ENCODE measurements around the gene RABGGTA.

Gene RABGGTA

DNA sequence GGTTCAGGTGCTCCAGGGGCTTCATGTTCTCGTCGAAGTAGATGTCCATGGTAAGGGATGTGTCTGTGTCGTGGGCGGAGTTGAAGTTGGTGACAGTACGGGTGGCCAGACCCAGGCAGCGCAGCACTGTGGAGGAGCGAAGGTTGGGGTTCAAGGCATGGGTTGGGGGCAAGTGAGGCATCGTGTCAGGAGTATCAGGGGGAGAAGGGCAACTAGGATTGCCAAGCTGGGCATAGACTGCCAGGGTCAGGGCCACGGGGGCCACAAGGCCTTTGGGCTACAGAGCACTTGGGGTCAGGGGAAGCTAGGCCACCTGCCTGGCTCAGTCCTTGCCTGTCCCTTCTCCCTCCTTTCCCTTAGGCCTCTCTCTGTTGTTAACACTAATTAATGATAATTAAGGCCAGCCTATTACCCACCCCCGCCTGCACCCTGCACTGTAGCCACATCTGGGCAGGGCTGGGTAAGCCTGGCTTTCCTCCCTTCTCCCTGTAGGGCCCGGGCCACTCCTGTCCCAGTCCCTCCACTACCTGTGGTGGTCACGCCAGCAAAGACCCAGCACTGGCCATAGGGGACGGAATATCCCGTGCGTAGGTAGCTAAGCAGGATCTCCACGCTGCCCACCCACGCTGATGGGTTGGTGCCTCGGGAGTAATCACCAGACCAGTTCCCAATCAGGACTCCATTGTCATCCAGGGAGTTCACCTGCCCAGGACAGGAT, 12.7 kb downstream of the RABGGTA start:
- Histone ChIP-seq H2BK5ac (ENCODE audit: low read depth, low read length, poor library complexity) (no peak overlapping the region), H3K4me3 (ENCODE audit: low read depth, low read length) (no peak overlapping the region), H2BK120ac (ENCODE audit: insufficient read depth, low read length, poor library complexity) (no peak overlapping the region)

DNA sequence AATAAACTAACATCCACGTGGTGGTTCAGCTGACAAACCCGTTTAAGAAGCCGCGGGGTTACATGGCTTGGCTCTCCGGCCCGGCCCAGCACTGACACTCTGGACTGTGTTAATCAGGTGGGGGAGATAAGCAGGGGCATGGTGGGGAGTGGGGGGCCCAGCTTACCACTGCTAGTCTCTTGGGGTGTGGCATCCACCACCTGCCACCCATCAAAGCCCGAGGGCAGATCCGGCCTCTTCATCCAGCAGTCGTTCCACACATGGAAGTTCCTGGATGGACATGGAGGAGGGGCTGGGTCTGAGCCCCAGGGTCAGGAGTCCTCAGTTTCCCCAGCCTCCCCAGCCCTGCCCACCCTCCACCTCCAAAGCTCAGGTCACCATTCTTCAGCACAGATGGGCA, 13.3 kb downstream of the RABGGTA start:
- no peak overlapping the region for H2AFZ ChIP-seq (ENCODE audit: insufficient read depth, low read length, poor library complexity)
- H2BK5ac ChIP-seq (ENCODE audit: low read depth, low read length, poor library complexity), result no peak overlapping the region
- H4K91ac ChIP-seq (ENCODE audit: low read depth, low read length), result no peak overlapping the region
- H3K27ac ChIP-seq (ENCODE audit: low read depth, low read length), result no peak overlapping the region
- no peak overlapping the region for H3K14ac ChIP-seq (ENCODE audit: low read length)
- H3K18ac ChIP-seq (ENCODE audit: low read length), result no peak overlapping the region
- H3K4me3 ChIP-seq (ENCODE audit: low read depth, low read length), result no peak overlapping the region
- peaks cover 54 to 58% of the 10 kb centered on the region in 2 experiments for H3K36me3 ChIP-seq (ENCODE audit: control insufficient read depth in 1 of 2, insufficient read depth in 2 of 2, low read length in 2 of 2)
- no peak overlapping the region for H2AK5ac ChIP-seq (ENCODE audit: low read length)
- H3K9ac ChIP-seq (ENCODE audit: low read length), result no peak overlapping the region
- H2BK120ac ChIP-seq (ENCODE audit: insufficient read depth, low read length, poor library complexity), result no peak overlapping the region
- peaks cover 13% of the 10 kb centered on the region for H3K79me1 ChIP-seq (ENCODE audit: low read length)
- H3K23ac ChIP-seq (ENCODE audit: low read length), result no peak overlapping the region
- peaks cover 6% of the 10 kb centered on the region for H3K79me2 ChIP-seq (ENCODE audit: control insufficient read depth, insufficient read depth, low read length, poor library complexity)
- peaks cover 13 to 19% of the 10 kb centered on the region in 2 experiments for H3K4me1 ChIP-seq (ENCODE audit: control insufficient read depth in 1 of 2, insufficient read depth in 2 of 2, low read length in 2 of 2)
- H2BK12ac ChIP-seq (ENCODE audit: low read length), result no peak overlapping the region
- peaks cover 1% of the 10 kb centered on the region for H3K9me3 ChIP-seq (ENCODE audit: insufficient read depth, low read depth, low read length)
- no peaks in the 10 kb centered on the region for H3K27me3 ChIP-seq (ENCODE audit: insufficient read depth, low read length)
- no peak overlapping the region for H3K4ac ChIP-seq (ENCODE audit: low read depth, low read length)
- H4K12ac ChIP-seq (ENCODE audit: low read depth, low read length), result no peak overlapping the region
- no peak overlapping the region for H3K4me2 ChIP-seq (ENCODE audit: low read length)
- no peak for DNase-seq
- no CpG with 5 or more reads among the region's 9 CpGs for WGBS (ENCODE audit: extremely low coverage, insufficient coverage, insufficient read length)
- no peak overlapping the region for H4K8ac ChIP-seq (ENCODE audit: low read depth, low read length)

More for the DNA sequence above, 12.7 kb downstream of the RABGGTA start:
- H2BK12ac ChIP-seq (ENCODE audit: low read length), result no peak overlapping the region
- no peak overlapping the region for H2AK5ac ChIP-seq (ENCODE audit: low read length)
- no peak overlapping the region for H3K14ac ChIP-seq (ENCODE audit: low read length)
- no peak overlapping the region for H3K23ac ChIP-seq (ENCODE audit: low read length)
- no peak overlapping the region for H3K9ac ChIP-seq (ENCODE audit: low read length)
- peaks cover 1% of the 10 kb centered on the region for H3K9me3 ChIP-seq (ENCODE audit: insufficient read depth, low read depth, low read length)
- H4K8ac ChIP-seq (ENCODE audit: low read depth, low read length), result no peak overlapping the region
- H3K79me2 ChIP-seq (ENCODE audit: control insufficient read depth, insufficient read depth, low read length, poor library complexity), result peaks cover 8% of the 10 kb centered on the region
- no peak overlapping the region for H3K4me2 ChIP-seq (ENCODE audit: low read length)
- H3K18ac ChIP-seq (ENCODE audit: low read length), result no peak overlapping the region
- no CpG with 5 or more reads among the region's 18 CpGs for WGBS (ENCODE audit: extremely low coverage, insufficient coverage, insufficient read length)
- DNase-seq, result no peak
- H3K36me3 ChIP-seq (ENCODE audit: control insufficient read depth in 1 of 2, insufficient read depth in 2 of 2, low read length in 2 of 2), result peaks cover 54 to 55% of the 10 kb centered on the region in 2 experiments
- no peak overlapping the region for H3K4ac ChIP-seq (ENCODE audit: low read depth, low read length)
- H3K27me3 ChIP-seq (ENCODE audit: insufficient read depth, low read length), result no peaks in the 10 kb centered on the region
- peaks cover 18% of the 10 kb centered on the region for H3K79me1 ChIP-seq (ENCODE audit: low read length)
- H4K91ac ChIP-seq (ENCODE audit: low read depth, low read length), result no peak overlapping the region
- H3K4me1 ChIP-seq (ENCODE audit: control insufficient read depth in 1 of 2, insufficient read depth in 2 of 2, low read length in 2 of 2), result peaks cover 17 to 21% of the 10 kb centered on the region in 2 experiments
- no peak overlapping the region for H4K12ac ChIP-seq (ENCODE audit: low read depth, low read length)
- H3K27ac ChIP-seq (ENCODE audit: low read depth, low read length), result no peak overlapping the region
- H2AFZ ChIP-seq (ENCODE audit: insufficient read depth, low read length, poor library complexity), result no peak overlapping the region

- Histone ChIP-seq H3K4me1 (ENCODE audit: control insufficient read depth in 1 of 2, insufficient read depth in 2 of 2, low read length in 2 of 2) (peaks cover 5 to 11% of the 10 kb centered on the region in 2 experiments), H3K9ac (ENCODE audit: low read length) (no peak overlapping the region), H3K9me3 (ENCODE audit: insufficient read depth, low read depth, low read length) (peaks cover 1% of the 10 kb centered on the region), H2BK12ac (ENCODE audit: low read length) (no peak overlapping the region), H2BK5ac (ENCODE audit: low read depth, low read length, poor library complexity) (no peak overlapping the region), H3K14ac (ENCODE audit: low read length) (no peak overlapping the region), H3K79me1 (ENCODE audit: low read length) (peaks cover 5% of the 10 kb centered on the region), H3K27ac (ENCODE audit: low read depth, low read length) (no peak overlapping the region), H2BK120ac (ENCODE audit: insufficient read depth, low read length, poor library complexity) (no peak overlapping the region), H3K18ac (ENCODE audit: low read length) (no peak overlapping the region), H3K36me3 (ENCODE audit: control insufficient read depth in 1 of 2, insufficient read depth in 2 of 2, low read length in 2 of 2) (peaks cover 63 to 68% of the 10 kb centered on the region in 2 experiments), H4K91ac (ENCODE audit: low read depth, low read length) (no peak overlapping the region), H2AK5ac (ENCODE audit: low read length) (no peak overlapping the region), H3K79me2 (ENCODE audit: control insufficient read depth, insufficient read depth, low read length, poor library complexity) (no peaks in the 10 kb centered on the region), H3K4me2 (ENCODE audit: low read length) (no peak overlapping the region), H3K27me3 (ENCODE audit: insufficient read depth, low read length) (no peaks in the 10 kb centered on the region), H2AFZ (ENCODE audit: insufficient read depth, low read length, poor library complexity) (no peak overlapping the region), H4K8ac (ENCODE audit: low read depth, low read length) (no peak overlapping the region), H4K12ac (ENCODE audit: low read depth, low read length) (no peak overlapping the region), H3K4ac (ENCODE audit: low read depth, low read length) (no peak overlapping the region), H3K4me3 (ENCODE audit: low read depth, low read length) (no peak overlapping the region), H3K23ac (ENCODE audit: low read length) (no peak overlapping the region)
- no CpG with 5 or more reads among the region's 4 CpGs for WGBS (ENCODE audit: extremely low coverage, insufficient coverage, insufficient read length)
- no peak for DNase-seq
Measured at GRCh38 chr14:24256960-24257359, 14.4 kb downstream of the RABGGTA start.

DNA sequence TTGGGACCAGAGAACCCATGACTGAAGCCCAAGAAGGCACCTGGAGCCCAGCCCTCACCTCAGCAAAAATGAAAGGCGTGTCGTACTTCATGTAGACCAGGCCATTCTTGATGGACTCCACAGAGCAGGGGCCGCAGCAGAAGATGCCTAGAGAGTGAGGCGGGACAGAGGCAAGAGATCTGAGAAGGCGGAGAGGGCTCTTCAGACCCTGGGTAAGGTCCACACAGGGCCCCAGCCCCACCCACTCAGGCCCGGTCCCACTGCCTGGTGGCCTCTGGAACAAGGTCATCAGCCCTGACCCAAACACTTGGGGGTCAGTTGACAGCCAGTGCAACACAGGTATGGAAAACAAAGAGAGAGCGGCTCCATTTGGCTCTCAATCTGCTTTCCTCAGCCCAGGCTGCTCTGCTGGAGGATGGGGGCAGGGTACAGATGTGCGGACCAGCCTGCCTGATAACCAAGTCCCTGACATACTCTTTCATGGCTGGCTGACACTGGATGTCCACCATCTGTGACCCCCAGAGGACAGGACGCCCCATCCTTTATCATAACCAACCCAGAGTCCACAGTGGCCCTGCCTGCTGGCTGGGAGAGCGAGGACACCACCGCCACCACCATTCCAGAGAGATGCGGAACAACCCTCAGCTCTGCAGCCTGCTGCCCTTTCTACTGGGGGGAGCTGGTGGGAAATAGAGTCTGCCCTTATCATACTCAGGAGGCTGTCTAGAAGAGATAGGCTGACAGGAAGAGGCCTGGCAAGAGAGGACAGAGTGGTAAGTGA, 15.3 kb downstream of the RABGGTA start:
- Histone ChIP-seq H3K79me1 (ENCODE audit: low read length) (peaks cover 3% of the 10 kb centered on the region), H3K79me2 (ENCODE audit: control insufficient read depth, insufficient read depth, low read length, poor library complexity) (no peaks in the 10 kb centered on the region), H3K36me3 (ENCODE audit: control insufficient read depth in 1 of 2, insufficient read depth in 2 of 2, low read length in 2 of 2) (peaks cover 68 to 72% of the 10 kb centered on the region in 2 experiments), H3K18ac (ENCODE audit: low read length) (no peak overlapping the region), H3K23ac (ENCODE audit: low read length) (no peak overlapping the region), H2AFZ (ENCODE audit: insufficient read depth, low read length, poor library complexity) (no peak overlapping the region), H3K4me2 (ENCODE audit: low read length) (no peak overlapping the region), H3K9ac (ENCODE audit: low read length) (no peak overlapping the region), H3K27ac (ENCODE audit: low read depth, low read length) (no peak overlapping the region), H2BK5ac (ENCODE audit: low read depth, low read length, poor library complexity) (no peak overlapping the region), H2AK5ac (ENCODE audit: low read length) (no peak overlapping the region), H3K14ac (ENCODE audit: low read length) (no peak overlapping the region), H3K9me3 (ENCODE audit: insufficient read depth, low read depth, low read length) (peaks cover 1% of the 10 kb centered on the region), H4K91ac (ENCODE audit: low read depth, low read length) (no peak overlapping the region), H3K4me3 (ENCODE audit: low read depth, low read length) (no peak overlapping the region), H4K8ac (ENCODE audit: low read depth, low read length) (no peak overlapping the region), H2BK120ac (ENCODE audit: insufficient read depth, low read length, poor library complexity) (no peak overlapping the region), H3K27me3 (ENCODE audit: insufficient read depth, low read length) (no peaks in the 10 kb centered on the region), H4K12ac (ENCODE audit: low read depth, low read length) (no peak overlapping the region), H3K4me1 (ENCODE audit: control insufficient read depth in 1 of 2, insufficient read depth in 2 of 2, low read length in 2 of 2) (peaks cover 3 to 6% of the 10 kb centered on the region in 2 experiments), H3K4ac (ENCODE audit: low read depth, low read length) (no peak overlapping the region), H2BK12ac (ENCODE audit: low read length) (no peak overlapping the region)
- DNase-seq, result no peak
- no CpG with 5 or more reads among the region's 12 CpGs for WGBS (ENCODE audit: extremely low coverage, insufficient coverage, insufficient read length)
